GM21360 (cell line): ENCODE results near the gene TMEM150C.

Experiments
- ATAC-seq: cut with Tn5 transposase; IDR thresholded peaks from one replicate; pipeline ENCODE4 v1.9.1; 2021; ENCODE audit warnings: mild to moderate bottlenecking, moderate library complexity; ENCODE audit not compliant: unreplicated experiment

The TMEM150C gene

GRCh38 chr4:82561786-82562563 lies at the start of gene TMEM150C:
Gene TMEM150C (minus strand): TSS chr4:82561988. CDS start chr4:82504657, 57,331 bp downstream.
- ATAC-seq: no peak

- no peak for ATAC-seq
Measured at GRCh38 chr4:82611527-82611926, 49.7 kb upstream of the TMEM150C start.

GRCh38 chr4:82610041-82610440 lies 48.3 kb upstream of the TMEM150C start:
- no peak for ATAC-seq

- no peak for ATAC-seq
Measured at GRCh38 chr4:82606622-82607021, 44.8 kb upstream of the TMEM150C start.

- ATAC-seq: no peak
Measured at GRCh38 chr4:82604522-82604921, 42.7 kb upstream of the TMEM150C start.

- ATAC-seq: no peak
Measured at GRCh38 chr4:82601242-82602015, 39.6 kb upstream of the TMEM150C start.

GRCh38 chr4:82599336-82599735 lies 37.5 kb upstream of the TMEM150C start:
- ATAC-seq: no peak

GRCh38 chr4:82594456-82594855 lies 32.7 kb upstream of the TMEM150C start:
- no peak for ATAC-seq

GRCh38 chr4:82593411-82593810 lies 31.6 kb upstream of the TMEM150C start:
- no peak for ATAC-seq

GRCh38 chr4:82592639-82593038 lies 30.9 kb upstream of the TMEM150C start:
- ATAC-seq: no peak

GRCh38 chr4:82591592-82591991 lies 29.8 kb upstream of the TMEM150C start:
- ATAC-seq: no peak

GRCh38 chr4:82589756-82590155 lies 28.0 kb upstream of the TMEM150C start:
- no peak for ATAC-seq

- ATAC-seq: no peak
Measured at GRCh38 chr4:82588771-82589270, 27.0 kb upstream of the TMEM150C start.

- no peak for ATAC-seq
Measured at GRCh38 chr4:82587826-82588540, 26.2 kb upstream of the TMEM150C start.

- no peak for ATAC-seq
Measured at GRCh38 chr4:82585690-82586435, 24.1 kb upstream of the TMEM150C start.

GRCh38 chr4:82584931-82585330 lies 23.1 kb upstream of the TMEM150C start:
- no peak for ATAC-seq

GRCh38 chr4:82583897-82584587 lies 22.3 kb upstream of the TMEM150C start:
- ATAC-seq: no peak

- ATAC-seq: no peak
Measured at GRCh38 chr4:82579932-82580331, 18.1 kb upstream of the TMEM150C start.

GRCh38 chr4:82578935-82579334 lies 17.1 kb upstream of the TMEM150C start:
- no peak for ATAC-seq

- no peak for ATAC-seq
Measured at GRCh38 chr4:82577451-82577850, 15.7 kb upstream of the TMEM150C start.
